Coronary artery (tissue), 2 donors: ENCODE results near the gene CTSL.
A peak's percentile ranks its signal among the peaks of the same experiment; 100 is the strongest.

Source experiments
- DNase-seq: peaks from one replicate; pipeline ENCODE4 v3.0.0-alpha.2; 2017; ENCODE audit warnings: low spot score
- H3K27ac ChIP-seq, 2 donors: fragments of 200-600 bp; sonication (generic); one replicate each; pipeline ENCODE4 v1.5.1; 2016 to 2019
- H3K4me3 ChIP-seq: fragments of 200-600 bp; sonication (generic); 2 replicates; pipeline ENCODE4 v1.5.1; 2016; ENCODE audit warnings: mild to moderate bottlenecking, moderate library complexity
- CTCF ChIP-seq: fragments of 200-600 bp; sonication (generic); IDR thresholded peaks from one replicate; pipeline ENCODE4 v1.5.1; 2019; ENCODE audit warnings: antibody characterized with exemption

CTSL gene

GRCh38 chr9:87682618-87683017 is 43.3 kb upstream of the CTSL start:
- no peak for TF ChIP-seq CTCF
- no peak for DNase-seq
- Histone ChIP-seq H3K27ac (no peak overlapping the region), H3K4me3 (no peak overlapping the region)

- no peak overlapping the region for H3K27ac ChIP-seq
These were observed 41.9 kb upstream of the CTSL start for GRCh38 chr9:87683751-87684626.

GRCh38 chr9:87684627-87685219 is 41.2 kb upstream of the CTSL start:
- TF ChIP-seq CTCF: peak; percentile 44
- H3K27ac ChIP-seq: peak overlapping the region in 1 of 2 donors; percentile 71
- H3K4me3 ChIP-seq: no peak overlapping the region
- no peak for DNase-seq

More at GRCh38 chr9:87683751-87684626, 41.9 kb upstream of the CTSL start:
- no peak for TF ChIP-seq CTCF
- H3K4me3 ChIP-seq: no peak overlapping the region
- DNase-seq: no peak

- TF ChIP-seq CTCF: no peak
- Histone ChIP-seq H3K27ac (peak overlapping the region in 1 of 2 donors; percentile 71), H3K4me3 (no peak overlapping the region)
- no peak for DNase-seq
These were observed 40.5 kb upstream of the CTSL start for GRCh38 chr9:87685441-87685840.

- peak; percentile 57 for DNase-seq
- peak overlapping the region in 1 of 2 donors; percentile 71 for H3K27ac ChIP-seq
- TF ChIP-seq CTCF: no peak
- H3K4me3 ChIP-seq: no peak overlapping the region
These were observed 39.9 kb upstream of the CTSL start for GRCh38 chr9:87685871-87686519.

- Histone ChIP-seq H3K4me3 (no peak overlapping the region), H3K27ac (peak overlapping the region in 1 of 2 donors; percentile 71)
- DNase-seq: peak; percentile 53
- no peak for TF ChIP-seq CTCF
These were observed 39.3 kb upstream of the CTSL start for GRCh38 chr9:87686520-87687090.
